ENCODE results near the gene COL11A1. TPM values are rescaled to one million over a fixed set of nuclear protein-coding genes. Genes with fewer than 3 reads are reported as not detected.
A peak's percentile ranks its signal among the peaks of the same experiment; 100 is the strongest.

Gene COL11A1
- total RNA-seq, 1 experiment from 2014 or later, result not detected

DNA sequence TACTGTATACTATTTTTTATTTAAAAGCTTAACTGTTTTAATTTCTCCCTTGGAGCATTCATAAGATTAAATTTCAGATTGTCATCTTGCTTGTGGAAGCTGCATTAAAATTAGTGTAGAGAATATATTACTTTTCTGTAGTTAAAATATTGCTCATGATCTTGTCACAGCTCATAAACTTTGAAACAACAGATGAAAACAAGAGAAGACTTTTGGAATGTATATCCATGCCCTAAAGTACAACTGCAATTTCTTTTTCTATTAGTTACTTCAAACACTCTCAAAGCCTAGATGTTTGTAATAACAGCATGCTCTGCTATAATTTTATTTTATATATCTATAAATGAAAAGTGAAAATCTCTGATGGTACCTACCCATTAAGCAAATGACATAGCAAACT is 155.9 kb downstream of the COL11A1 start:
- intact Hi-C loops (cut with micrococcal nuclease; ENCODE audit: unreplicated experiment), result no loop called here
- no peak overlapping the region for H2AFZ ChIP-seq
- ChIA-PET CTCF (no interaction called here), POLR2A (ENCODE audit: unreplicated experiment) (no interaction called here)
- H3K4me2 ChIP-seq, result no peak overlapping the region
- no peaks in the 10 kb centered on the region for H3F3A ChIP-seq (ENCODE audit: insufficient read depth, low read depth)
- no peak overlapping the region for H3K27ac ChIP-seq
- no peak for DNase-seq
- no peaks in the 10 kb centered on the region for H3K9me3 ChIP-seq (ENCODE audit: insufficient read depth, low read depth)
- H4K20me1 ChIP-seq (ENCODE audit: insufficient read depth), result no peaks in the 10 kb centered on the region
- no peaks in the 10 kb centered on the region for H3K36me3 ChIP-seq (ENCODE audit: low read depth)
- TF ChIP-seq EZH2 (IDR thresholded peaks at IDR 0.05; ENCODE audit: low read depth), result no peak
- TF ChIP-seq CTCF (conservative IDR thresholded peaks at IDR 0.05), result no peak
- H3K4me3 ChIP-seq, result no peak overlapping the region
- H3K4me1 ChIP-seq (replicated peaks; ENCODE audit: insufficient read depth), result no peaks in the 10 kb centered on the region
- H3K27me3 ChIP-seq (ENCODE audit: insufficient read depth, low read depth), result no peaks in the 10 kb centered on the region
- no peaks in the 10 kb centered on the region for H3K79me2 ChIP-seq (ENCODE audit: low read depth)
- BruUV-seq (replicated peaks), result no TSS peak
- H3K9me2 ChIP-seq (ENCODE audit: insufficient read depth), result no peaks in the 10 kb centered on the region

DNA sequence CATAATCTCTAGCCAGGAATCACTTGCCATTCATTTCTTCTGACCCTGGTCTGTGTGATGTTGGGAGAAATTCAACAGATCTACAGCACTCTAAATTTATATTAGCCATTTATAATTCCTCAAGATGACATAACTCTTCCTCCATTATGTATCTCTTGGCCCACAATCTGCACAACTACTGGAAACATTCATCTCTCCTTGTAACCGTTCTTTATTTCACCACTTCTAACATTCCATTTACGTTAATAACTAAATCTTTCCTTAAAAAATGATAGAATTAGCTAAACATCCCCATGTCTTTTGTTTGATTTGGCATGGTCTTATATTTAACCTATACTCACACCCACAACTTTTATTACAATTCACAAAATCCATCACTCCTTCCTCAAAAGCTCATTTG is 166.0 kb downstream of the COL11A1 start:
- H3K9me3 ChIP-seq (ENCODE audit: insufficient read depth, low read depth), result no peaks in the 10 kb centered on the region
- no peak overlapping the region for H3K27ac ChIP-seq
- H3K4me3 ChIP-seq, result no peak overlapping the region
- H3K27me3 ChIP-seq (ENCODE audit: insufficient read depth, low read depth), result no peaks in the 10 kb centered on the region
- ChIA-PET POLR2A (ENCODE audit: unreplicated experiment) (no interaction called here), CTCF (no interaction called here)
- no peaks in the 10 kb centered on the region for H3K36me3 ChIP-seq (ENCODE audit: low read depth)
- BruUV-seq (replicated peaks), result no TSS peak
- H2AFZ ChIP-seq, result no peak overlapping the region
- DNase-seq, result no peak
- no peaks in the 10 kb centered on the region for H3F3A ChIP-seq (ENCODE audit: insufficient read depth, low read depth)
- no peaks in the 10 kb centered on the region for H3K9me2 ChIP-seq (ENCODE audit: insufficient read depth)
- no peak overlapping the region for H3K4me2 ChIP-seq
- intact Hi-C loops (cut with micrococcal nuclease; ENCODE audit: unreplicated experiment), result no loop called here
- TF ChIP-seq CTCF (conservative IDR thresholded peaks at IDR 0.05) (no peak), EZH2 (IDR thresholded peaks at IDR 0.05; ENCODE audit: low read depth) (no peak)
- H3K79me2 ChIP-seq (ENCODE audit: low read depth), result no peaks in the 10 kb centered on the region
- H3K4me1 ChIP-seq (replicated peaks; ENCODE audit: insufficient read depth), result no peaks in the 10 kb centered on the region
- no peaks in the 10 kb centered on the region for H4K20me1 ChIP-seq (ENCODE audit: insufficient read depth)

- TF ChIP-seq EZH2 (IDR thresholded peaks at IDR 0.05; ENCODE audit: low read depth), result no peak
- TF ChIP-seq CTCF (conservative IDR thresholded peaks at IDR 0.05), result no peak
- intact Hi-C loops (cut with micrococcal nuclease; ENCODE audit: unreplicated experiment), result no loop called here
- CTCF ChIA-PET, result interaction anchor here (0.5 kb wide), 1 partner anchor 28 kb away, joined by 3 read pairs; no protein-coding TSS in a partner anchor
- Histone ChIP-seq H3K27ac (no peak overlapping the region), H3K4me1 (replicated peaks; ENCODE audit: insufficient read depth) (no peaks in the 10 kb centered on the region), H3K4me2 (no peak overlapping the region), H3K79me2 (ENCODE audit: low read depth) (no peaks in the 10 kb centered on the region), H3K36me3 (ENCODE audit: low read depth) (no peaks in the 10 kb centered on the region), H3K9me3 (ENCODE audit: insufficient read depth, low read depth) (peaks cover 1% of the 10 kb centered on the region; the same call in 1 of the 2 replicates), H3F3A (ENCODE audit: insufficient read depth, low read depth) (no peaks in the 10 kb centered on the region), H4K20me1 (ENCODE audit: insufficient read depth) (no peaks in the 10 kb centered on the region), H3K4me3 (no peak overlapping the region), H3K9me2 (ENCODE audit: insufficient read depth) (no peaks in the 10 kb centered on the region), H2AFZ (no peak overlapping the region), H3K27me3 (ENCODE audit: insufficient read depth, low read depth) (no peaks in the 10 kb centered on the region)
- no TSS peak for BruUV-seq (replicated peaks)
- peak; percentile 11 to 42 for DNase-seq
- POLR2A ChIA-PET (ENCODE audit: unreplicated experiment), result interaction anchor here (0.7 kb wide), 1 partner anchor 485 kb away, joined by 4 read pairs; no protein-coding TSS in a partner anchor
Observed at GRCh38 chr1:102941366-102941947, 166.9 kb downstream of the COL11A1 start.

Data from PC-9 (cell line).